K562 (cell line): Measurements from ENCODE around the gene CAPN12. TPM values are rescaled to one million over a fixed set of nuclear protein-coding genes. Genes with fewer than 3 reads are reported as not detected.

Source experiments
- ATAC-seq: fragments of 200-7000 bp; cut with Tn5 transposase; 3 replicates; pipeline ENCODE4 v1.9.1; 2020; ENCODE audit warnings: moderate library complexity
- BruUV-seq: library from RNA; stranded (reverse); fragments of 400-500 nt; replicated peaks from 2 replicates; lab custom pipeline; 2021; lab: Mats Ljungman, UMichigan
- CTCF ChIA-PET: fragments of 300-600 bp; formaldehyde crosslinking; extraction: SDS; loops from one replicate; lab custom pipeline; 2021; ENCODE audit warnings: low intra/inter-chr PET ratio; lab: Yijun Ruan, JAX
- POLR2A ChIA-PET: fragments of 300-600, 350-650 bp; sonication (Branson Sonifier 250); formaldehyde crosslinking; extraction: SDS; loops from one replicate; lab custom pipeline; 2021; ENCODE audit warnings: antibody characterized with exemption, inconsistent platforms; lab: Yijun Ruan, JAX
- DNase-seq, 4 experiments: peaks; one replicate each; pipeline versions ENCODE4 v3.0.0 to v3.0.0-alpha.2; 2011 to 2018; ENCODE audit warnings: low spot score in 3 of 4, mixed read lengths in 3 of 4; ENCODE audit errors: extremely low read depth in 1 of 4
- FAIRE-seq: peaks from 2 replicates; lab custom pipeline; 2011; peaks lifted over from hg19 to GRCh38; lab: Jason Lieb, UNC
- H2AFZ ChIP-seq: 2 replicates; pipeline ENCODE4 v1.6.0; 2011; ENCODE audit warnings: low read depth, low read length, control low read depth, inconsistent platforms
- H3K27ac ChIP-seq: fragments of 200-600 bp; 3 replicates; pipeline ENCODE4 v1.8.0; 2011; ENCODE audit warnings: low read depth, mild to moderate bottlenecking, control low read depth, inconsistent platforms, low read length, moderate library complexity, mixed read lengths; ENCODE audit errors: extremely low read depth
- H3K27me3 ChIP-seq, 2 experiments: fragments of 300-600 bp in 1 of 2; 2 replicates in 1 of 2; 3 replicates in 1 of 2; pipeline versions ENCODE4 v1.6.0 to v1.8.0; 2011; ENCODE audit warnings: inconsistent platforms in 2 of 2, low read length in 2 of 2, mild to moderate bottlenecking in 1 of 2, mixed read lengths in 1 of 2, moderate library complexity in 1 of 2; ENCODE audit not compliant: control insufficient read depth in 2 of 2, insufficient read depth in 2 of 2
- H3K36me3 ChIP-seq: fragments of 300-600 bp; 3 replicates; pipeline ENCODE4 v1.8.0; 2011; ENCODE audit warnings: mild to moderate bottlenecking, low read length, inconsistent platforms; ENCODE audit not compliant: control insufficient read depth, insufficient read depth
- H3K4me1 ChIP-seq, 2 experiments: fragments of 200-600 bp in 1 of 2; replicated peaks in 1 of 2; 2 replicates in 1 of 2; 3 replicates in 1 of 2; pipeline versions ENCODE4 v1.5.1 to v1.8.0; 2011; ENCODE audit warnings: inconsistent platforms in 2 of 2, low read length in 2 of 2, mild to moderate bottlenecking in 1 of 2, mixed read lengths in 1 of 2, moderate library complexity in 1 of 2; ENCODE audit not compliant: control insufficient read depth in 2 of 2, insufficient read depth in 2 of 2
- H3K4me2 ChIP-seq: 2 replicates; pipeline ENCODE4 v1.6.1; 2011; ENCODE audit warnings: low read length, control low read depth, inconsistent platforms, mixed read lengths; ENCODE audit not compliant: insufficient read depth
- H3K4me3 ChIP-seq: fragments of 200-600 bp; sonication (generic), shearing (Covaris generic); 2 replicates; pipeline ENCODE4 v1.5.1; 2016; ENCODE audit warnings: control low read depth, inconsistent platforms
- H3K79me2 ChIP-seq: fragments of 200-600 bp; 3 replicates; pipeline ENCODE4 v1.8.0; 2011; ENCODE audit warnings: low read length, inconsistent platforms; ENCODE audit not compliant: control insufficient read depth, insufficient read depth
- H3K9ac ChIP-seq, 2 experiments: 2 replicates each; pipeline versions ENCODE4 v1.6.0 to v1.6.1; 2011; ENCODE audit warnings: low read depth in 2 of 2, low read length in 2 of 2, control low read depth in 1 of 2, inconsistent platforms in 1 of 2, mild to moderate bottlenecking in 1 of 2, mixed read lengths in 1 of 2; ENCODE audit not compliant: insufficient read depth in 1 of 2
- H3K9me1 ChIP-seq: one replicate; pipeline ENCODE4 v1.6.0; 2011; ENCODE audit warnings: inconsistent platforms, mild to moderate bottlenecking, low read length, moderate library complexity; ENCODE audit not compliant: control insufficient read depth, insufficient read depth
- H3K9me3 ChIP-seq: replicated peaks from 2 replicates; pipeline ENCODE4 v1.5.1; 2011; ENCODE audit warnings: low read depth, low read length, inconsistent platforms; ENCODE audit not compliant: control insufficient read depth, insufficient read depth
- H4K20me1 ChIP-seq: replicated peaks from 2 replicates; pipeline ENCODE4 v1.6.1; 2011; ENCODE audit warnings: low read length, inconsistent platforms, mixed read lengths; ENCODE audit not compliant: control insufficient read depth, insufficient read depth
- BCOR ChIP-seq: fragments of 450-650 bp; IDR thresholded peaks from 2 replicates; pipeline ENCODE4 v1.6.1; 2016
- KDM1A ChIP-seq, 2 experiments: fragments of 450-650 bp; IDR thresholded peaks; 2 replicates each; pipeline ENCODE4 v1.6.1; 2016; ENCODE audit warnings: mild to moderate bottlenecking in 2 of 2
- MAFF ChIP-seq: IDR thresholded peaks from 2 replicates; pipeline ENCODE4 v1.6.1; 2012; ENCODE audit warnings: low read length, improper control_type of control experiment
- NCOA1 ChIP-seq: fragments of 450-650 bp; IDR thresholded peaks from 2 replicates; pipeline ENCODE4 v1.6.1; 2016; ENCODE audit warnings: low read depth
- PTBP1 ChIP-seq: fragments of 200-400 bp; formaldehyde crosslinking; IDR thresholded peaks from 2 replicates; pipeline ENCODE4 v1.6.1; 2017; ENCODE audit warnings: low read depth, low read length
- RBM25 ChIP-seq: fragments of 200-400 bp; formaldehyde crosslinking; IDR thresholded peaks from 2 replicates; pipeline ENCODE4 v1.6.1; 2018; ENCODE audit warnings: low read length, low read depth, moderate library complexity; ENCODE audit not compliant: severe bottlenecking
- SMARCC2 ChIP-seq: fragments of 450-650 bp; IDR thresholded peaks from 2 replicates; pipeline ENCODE4 v1.6.1; 2017; ENCODE audit warnings: antibody characterized with exemption, moderate library complexity, mild to moderate bottlenecking, low read depth
- SP1 ChIP-seq: sonication (generic); formaldehyde crosslinking; IDR thresholded peaks from 2 replicates; pipeline ENCODE4 v1.8.1; 2022; ENCODE audit warnings: mild to moderate bottlenecking, missing genetic modification reagents
- TAF7 ChIP-seq: fragments of 450-650 bp; IDR thresholded peaks from 2 replicates; pipeline ENCODE4 v1.6.1; 2016; ENCODE audit warnings: missing genetic modification characterization, missing compliant biosample characterization
- ZFP36 ChIP-seq: fragments of 150-350 bp; IDR thresholded peaks from 2 replicates; pipeline ENCODE4 v1.6.1; 2018; ENCODE audit warnings: low read length, low read depth; ENCODE audit not compliant: partially characterized antibody
- ZFPM2 ChIP-seq: fragments of 250-450 bp; sonication (Bioruptor Pico); IDR thresholded peaks from 2 replicates; pipeline ENCODE4 v1.5.1; 2022; ENCODE audit warnings: mild to moderate bottlenecking
- ZNF12 ChIP-seq: sonication (generic); formaldehyde crosslinking; IDR thresholded peaks from 2 replicates; pipeline ENCODE4 v1.4.0; 2020; ENCODE audit warnings: mild to moderate bottlenecking, missing genetic modification reagents
- ZNF354B ChIP-seq: fragments of 250-450 bp; sonication (Bioruptor Pico); IDR thresholded peaks from 2 replicates; pipeline ENCODE4 v1.4.0; 2020
- ZNF436 ChIP-seq: fragments of 250-450, 450-650 bp; sonication (Bioruptor Pico); formaldehyde crosslinking; IDR thresholded peaks from 2 replicates; pipeline ENCODE4 v1.7.0; 2020; ENCODE audit warnings: mild to moderate bottlenecking
- WGBS: fragments of 100-300 bp; shearing (Covaris generic); methylation state at CpG from one replicate; pipeline ENCODE4 v1.1.6; 2016; ENCODE audit warnings: low coverage, mixed read lengths; ENCODE audit not compliant: insufficient coverage; ENCODE audit errors: missing lambda C conversion rate; 5-methylcytosine and 5-hydroxymethylcytosine counted together
- in situ Hi-C: fragments of 300-500 bp; cut with MboI; formaldehyde crosslinking; loops from 4 replicates; pipeline ENCODE4 v1.15.0; 2018; ENCODE audit warnings: inconsistent platforms, mixed read lengths
- intact Hi-C: fragments of 100-400 bp; cut with micrococcal nuclease; formaldehyde crosslinking; loops from 2 replicates; pipeline ENCODE4 v1.14.2; 2022
- polyA plus RNA-seq, 8 experiments: library from polyadenylated mRNA; depleted of rRNA in 4 of 8; stranded (reverse) in 5 of 8; unstranded in 3 of 8; fragments of >200 nt; fragmentation: Nextera tagmentation in 2 of 8; fragmentation: Illumina TruSeq in 1 of 8; extraction: Ambion mirVana in 2 of 8; extraction: Trizol in 1 of 8; gene quantifications; 2 replicates each; pipeline versions ENCODE4 v1.2.1 to v1.2.3, GENCODE V29; 2011 to 2014; ENCODE audit warnings: inconsistent platforms in 1 of 8, missing spikeins in 1 of 8
- total RNA-seq, 7 experiments: library from RNA; depleted of rRNA in 6 of 7; stranded (reverse); fragments of >200 nt in 6 of 7; fragmentation: Illumina TruSeq in 2 of 7; extraction: Trizol in 2 of 7; gene quantifications; 2 replicates each; pipeline versions ENCODE4 v1.2.1 to v1.2.3, GENCODE V29; 2011 to 2021; ENCODE audit warnings: low replicate concordance in 1 of 7
- TF ChIP-seq, protein P1 (sequence below): fragments of 150-350 bp; IDR thresholded peaks from 2 replicates; pipeline ENCODE4 v1.6.1; 2014; ENCODE audit warnings: low read depth, mild to moderate bottlenecking, low read length, borderline replicate concordance
- TF ChIP-seq, protein P2 (sequence below), 2 experiments: fragments of 450-650 bp in 1 of 2; sonication (generic) in 1 of 2; formaldehyde crosslinking in 1 of 2; IDR thresholded peaks in 1 of 2; conservative IDR thresholded peaks in 1 of 2; 2 replicates each; pipeline versions ENCODE4 v1.6.1 to v1.8.1; 2016 to 2023; ENCODE audit warnings: mild to moderate bottlenecking in 2 of 2, moderate library complexity in 2 of 2, inconsistent platforms in 1 of 2, missing genetic modification reagents in 1 of 2
- TF ChIP-seq, protein P3 (sequence below): fragments of 250-450 bp; sonication (Bioruptor Pico); IDR thresholded peaks from 2 replicates; pipeline ENCODE4 v1.4.0; 2020; ENCODE audit warnings: borderline replicate concordance

Gene CAPN12
- total and polyA plus RNA-seq, 9 of the 15 experiments (the other 6 are each of a cell fraction or from before 2014, with no cell fraction given) = 0.83 to 7.0 (median 1.6) TPM

GRCh38 chr19:38722947-38723605 is 21.2 kb downstream of the CAPN12 start:
- ChIA-PET POLR2A (interaction anchor here (0.6 to 2.2 kb wide), 6 partner anchors 10 to 125 kb away, joined by 3 to 8 read pairs (median 4); no protein-coding TSS in a partner anchor), CTCF (no interaction called here)
- Histone ChIP-seq H3K9me3 (no peaks in the 10 kb centered on the region), H3K27me3 (no peaks in the 10 kb centered on the region), H3K4me1 (peaks cover 5 to 55% of the 10 kb centered on the region in 2 experiments; a peak in 4 of 5 replicates), H3K27ac (no peak overlapping the region), H3K9me1 (no peaks in the 10 kb centered on the region), H4K20me1 (peaks cover 4% of the 10 kb centered on the region; the same call in 1 of the 2 replicates), H3K36me3 (peaks cover 98% of the 10 kb centered on the region; the same call in 2 of the 3 replicates), H3K79me2 (no peaks in the 10 kb centered on the region), H3K9ac (0 out of 4 replicates have a peak overlapping the region, but pooled peaks of 1 of the 2 experiments have one; percentile 17), H2AFZ (no peak overlapping the region), H3K4me2 (no peak overlapping the region), H3K4me3 (no peak overlapping the region)
- in situ Hi-C loops (no loop called here), intact Hi-C loops (no loop called here)
- DNase-seq = no peak
- BruUV-seq = no TSS peak
- no peak for ATAC-seq
- no peak for FAIRE-seq
- 90% methylated on average over 9 of the region's 10 CpGs for WGBS
- TF ChIP-seq NCOA1 (no peak), ZNF12 (CRISPR knock-in tag) (no peak), PTBP1 (0 out of 2 replicates have a peak, but pooled peaks have one; percentile 75), ZFP36 (peak; percentile 89), BCOR (peak; percentile 84), KDM1A (IDR thresholded peaks at IDR 0.05) (peak in 1 of 2 experiments; percentile 54; a peak in 1 of 4 replicates), TAF7 (no peak), SP1 (CRISPR knock-in tag) (no peak), ZNF436 (no peak), MAFF (no peak), SMARCC2 (no peak), ZNF354B (CRISPR knock-in tag) (no peak), RBM25 (peak; percentile 91), ZFPM2 (CRISPR knock-in tag) (no peak)
- TF ChIP-seq, protein P1, sequence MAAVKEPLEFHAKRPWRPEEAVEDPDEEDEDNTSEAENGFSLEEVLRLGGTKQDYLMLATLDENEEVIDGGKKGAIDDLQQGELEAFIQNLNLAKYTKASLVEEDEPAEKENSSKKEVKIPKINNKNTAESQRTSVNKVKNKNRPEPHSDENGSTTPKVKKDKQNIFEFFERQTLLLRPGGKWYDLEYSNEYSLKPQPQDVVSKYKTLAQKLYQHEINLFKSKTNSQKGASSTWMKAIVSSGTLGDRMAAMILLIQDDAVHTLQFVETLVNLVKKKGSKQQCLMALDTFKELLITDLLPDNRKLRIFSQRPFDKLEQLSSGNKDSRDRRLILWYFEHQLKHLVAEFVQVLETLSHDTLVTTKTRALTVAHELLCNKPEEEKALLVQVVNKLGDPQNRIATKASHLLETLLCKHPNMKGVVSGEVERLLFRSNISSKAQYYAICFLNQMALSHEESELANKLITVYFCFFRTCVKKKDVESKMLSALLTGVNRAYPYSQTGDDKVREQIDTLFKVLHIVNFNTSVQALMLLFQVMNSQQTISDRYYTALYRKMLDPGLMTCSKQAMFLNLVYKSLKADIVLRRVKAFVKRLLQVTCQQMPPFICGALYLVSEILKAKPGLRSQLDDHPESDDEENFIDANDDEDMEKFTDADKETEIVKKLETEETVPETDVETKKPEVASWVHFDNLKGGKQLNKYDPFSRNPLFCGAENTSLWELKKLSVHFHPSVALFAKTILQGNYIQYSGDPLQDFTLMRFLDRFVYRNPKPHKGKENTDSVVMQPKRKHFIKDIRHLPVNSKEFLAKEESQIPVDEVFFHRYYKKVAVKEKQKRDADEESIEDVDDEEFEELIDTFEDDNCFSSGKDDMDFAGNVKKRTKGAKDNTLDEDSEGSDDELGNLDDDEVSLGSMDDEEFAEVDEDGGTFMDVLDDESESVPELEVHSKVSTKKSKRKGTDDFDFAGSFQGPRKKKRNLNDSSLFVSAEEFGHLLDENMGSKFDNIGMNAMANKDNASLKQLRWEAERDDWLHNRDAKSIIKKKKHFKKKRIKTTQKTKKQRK = no peak
- TF ChIP-seq, protein P2, sequence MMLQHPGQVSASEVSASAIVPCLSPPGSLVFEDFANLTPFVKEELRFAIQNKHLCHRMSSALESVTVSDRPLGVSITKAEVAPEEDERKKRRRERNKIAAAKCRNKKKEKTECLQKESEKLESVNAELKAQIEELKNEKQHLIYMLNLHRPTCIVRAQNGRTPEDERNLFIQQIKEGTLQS (IDR thresholded peaks at IDR 0.05) = no peak
- TF ChIP-seq, protein P2 (CRISPR knock-in tag; conservative IDR thresholded peaks at IDR 0.05) = no peak
- TF ChIP-seq, protein P3, sequence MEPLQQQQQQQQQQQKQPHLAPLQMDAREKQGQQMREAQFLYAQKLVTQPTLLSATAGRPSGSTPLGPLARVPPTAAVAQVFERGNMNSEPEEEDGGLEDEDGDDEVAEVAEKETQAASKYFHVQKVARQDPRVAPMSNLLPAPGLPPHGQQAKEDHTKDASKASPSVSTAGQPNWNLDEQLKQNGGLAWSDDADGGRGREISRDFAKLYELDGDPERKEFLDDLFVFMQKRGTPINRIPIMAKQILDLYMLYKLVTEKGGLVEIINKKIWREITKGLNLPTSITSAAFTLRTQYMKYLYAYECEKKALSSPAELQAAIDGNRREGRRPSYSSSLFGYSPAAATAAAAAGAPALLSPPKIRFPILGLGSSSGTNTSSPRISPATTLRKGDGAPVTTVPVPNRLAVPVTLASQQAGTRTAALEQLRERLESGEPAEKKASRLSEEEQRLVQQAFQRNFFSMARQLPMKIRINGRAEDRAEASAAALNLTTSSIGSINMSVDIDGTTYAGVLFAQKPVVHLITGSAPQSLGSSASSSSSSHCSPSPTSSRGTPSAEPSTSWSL = no peak
